C4-2B (cell line): Measurements from ENCODE around the gene RARG.
A peak's percentile ranks its signal among the peaks of the same experiment; 100 is the strongest.

Experiments used
- H3K27ac ChIP-seq: fragments of 450-650 bp; 2 replicates; pipeline ENCODE4 v1.5.1; 2017
- CTCF ChIP-seq: fragments of 450-650 bp; conservative IDR thresholded peaks from 2 replicates; pipeline ENCODE4 v1.5.1; 2017; ENCODE audit warnings: mild to moderate bottlenecking
- ZFX ChIP-seq: fragments of 450-650 bp; IDR thresholded peaks from 2 replicates; pipeline ENCODE4 v1.6.1; 2017

RARG gene

DNA sequence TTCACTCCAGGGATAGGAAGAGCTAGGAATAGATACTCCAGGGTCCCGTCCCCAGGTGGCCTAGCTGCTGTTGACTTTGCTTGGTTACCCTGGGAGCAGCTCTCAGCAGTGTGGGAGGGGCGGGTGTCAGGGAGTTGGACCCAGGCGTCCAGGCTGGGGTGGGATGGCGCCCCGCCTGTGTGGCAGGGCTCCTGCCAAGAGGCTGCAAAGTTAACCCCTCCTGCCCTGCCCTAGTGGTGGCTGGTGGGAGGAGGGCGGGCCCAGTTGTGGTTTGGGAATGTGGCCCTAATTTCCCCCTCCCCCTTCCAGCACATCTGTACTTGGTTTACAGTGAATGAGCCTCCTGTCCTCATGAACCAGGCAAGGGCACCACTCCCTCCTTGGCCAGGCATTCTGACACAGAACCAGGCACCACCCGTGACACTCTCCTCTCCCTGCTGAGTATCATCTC lies 1.7 kb upstream of the RARG start:
- TF ChIP-seq ZFX (no peak), CTCF (no peak)
- H3K27ac ChIP-seq: peak overlapping the region; percentile 86; the same call in 1 of the 2 replicates

DNA sequence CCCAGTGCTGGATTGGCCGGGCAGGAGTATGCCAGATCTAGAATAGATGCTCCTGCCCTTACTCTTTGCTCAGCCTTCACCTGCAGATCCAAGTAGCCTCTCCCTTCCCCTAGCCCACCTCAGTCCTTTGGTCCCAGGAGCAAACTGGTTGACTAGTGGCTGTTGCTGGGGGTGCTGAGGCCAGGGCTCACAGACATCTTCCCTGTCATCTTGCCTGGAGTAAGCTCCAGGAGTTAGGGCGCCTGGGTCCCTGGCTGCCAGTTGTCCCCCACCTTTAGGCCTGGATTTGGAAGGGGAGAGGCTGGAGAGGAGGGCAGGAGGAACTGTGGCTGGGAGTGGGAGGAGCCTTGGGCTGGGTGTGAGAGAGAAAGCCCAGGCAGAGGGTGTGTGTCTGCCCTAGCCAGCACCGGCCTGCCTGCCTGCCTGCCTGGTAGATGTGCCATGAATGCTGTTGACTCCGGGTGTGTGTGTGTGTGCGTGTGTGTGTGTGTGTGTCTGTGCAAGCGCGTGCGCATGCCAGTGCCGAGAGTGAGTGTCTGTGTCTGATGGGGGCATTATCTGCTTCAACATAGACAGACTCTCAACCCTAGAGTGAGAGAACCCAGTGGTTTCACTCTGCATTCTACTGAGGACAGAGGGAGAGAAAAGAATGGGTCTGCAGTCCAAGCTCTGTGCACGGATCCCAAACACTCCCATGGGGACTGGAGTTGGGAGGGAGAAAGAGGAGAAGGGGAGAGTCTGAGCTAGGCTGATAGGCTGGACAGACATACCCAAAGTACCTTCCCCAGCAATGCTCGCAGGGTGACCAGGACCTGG lies 845 bp upstream of the RARG start:
- TF ChIP-seq CTCF (no peak), ZFX (no peak)
- H3K27ac ChIP-seq: peak overlapping the region; percentile 86

GRCh38 chr12:53231671-53231920 lies 413 bp downstream of the RARG start:
- no peak for TF ChIP-seq CTCF
- TF ChIP-seq ZFX: no peak
- peak overlapping the region; percentile 86 for H3K27ac ChIP-seq

GRCh38 chr12:53230108-53230845 lies 1.7 kb downstream of the RARG start:
- H3K27ac ChIP-seq: no peak overlapping the region
- TF ChIP-seq ZFX: no peak
- no peak for TF ChIP-seq CTCF

GRCh38 chr12:53229454-53229853 lies 2.6 kb downstream of the RARG start:
- no peak overlapping the region for H3K27ac ChIP-seq
- TF ChIP-seq CTCF (no peak), ZFX (no peak)

GRCh38 chr12:53227836-53228235 lies 4.2 kb downstream of the RARG start:
- no peak for TF ChIP-seq CTCF
- no peak for TF ChIP-seq ZFX
- H3K27ac ChIP-seq: no peak overlapping the region

DNA sequence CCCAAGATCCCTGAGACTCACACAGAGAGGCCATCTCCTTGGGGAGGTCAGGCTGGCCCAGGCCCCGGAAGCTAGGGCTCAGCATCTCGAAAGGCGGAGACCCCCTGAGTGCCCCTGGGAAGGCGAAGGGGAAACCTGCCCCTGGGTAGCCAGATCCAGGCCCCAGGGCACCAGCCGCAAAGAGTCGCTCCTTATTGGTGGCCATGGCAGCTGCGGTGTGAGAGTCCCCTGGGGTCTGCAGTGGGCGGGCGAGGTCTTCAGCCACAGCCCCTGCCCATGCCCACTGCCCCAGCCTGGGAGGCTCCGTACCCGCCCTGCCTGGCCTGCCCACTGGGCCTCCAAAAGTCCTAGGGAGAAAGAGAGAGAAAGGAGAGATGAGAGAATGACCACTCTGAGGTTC lies 4.7 kb downstream of the RARG start:
- no peak for TF ChIP-seq CTCF
- no peak for TF ChIP-seq ZFX
- H3K27ac ChIP-seq: no peak overlapping the region
